GM21423 (cell line): ENCODE measurements around the gene GTF3C1.

Experiments
- ATAC-seq: cut with Tn5 transposase; IDR thresholded peaks from one replicate; pipeline ENCODE4 v1.9.1; 2021; ENCODE audit warnings: mild to moderate bottlenecking, moderate library complexity; ENCODE audit not compliant: unreplicated experiment

Gene GTF3C1

GRCh38 chr16:27491894-27492587 is 57.7 kb downstream of the GTF3C1 start:
- no peak for ATAC-seq

GRCh38 chr16:27489906-27490305 is 59.8 kb downstream of the GTF3C1 start:
- ATAC-seq: no peak

DNA sequence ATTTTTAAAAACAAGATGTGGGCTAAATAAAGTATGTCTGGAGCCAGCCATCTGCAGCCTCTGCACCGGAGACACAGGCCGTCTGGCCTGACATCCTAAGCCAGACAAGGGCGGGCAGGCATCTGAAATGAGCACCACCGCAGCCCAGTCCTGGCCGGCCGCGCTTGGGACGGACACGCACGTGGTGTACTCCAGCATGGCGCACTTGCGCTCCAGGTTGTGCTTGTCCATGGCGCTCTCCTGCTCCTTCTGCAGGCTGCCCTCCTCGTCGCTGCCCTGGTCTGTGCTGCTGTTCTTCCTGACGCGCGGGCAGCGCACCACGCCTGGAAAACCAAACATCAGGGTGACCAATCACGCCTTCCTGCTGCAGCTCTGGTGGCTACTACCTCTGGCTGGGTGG is 60.3 kb downstream of the GTF3C1 start:
- no peak for ATAC-seq

- ATAC-seq: no peak
Measured at GRCh38 chr16:27486760-27487159, 63.0 kb downstream of the GTF3C1 start.

GRCh38 chr16:27486344-27486743 is 63.4 kb downstream of the GTF3C1 start:
- ATAC-seq: no peak

- no peak for ATAC-seq
Measured at GRCh38 chr16:27485811-27486210, 63.9 kb downstream of the GTF3C1 start.

- ATAC-seq: no peak
Measured at GRCh38 chr16:27485126-27485525, 64.6 kb downstream of the GTF3C1 start.

- ATAC-seq: no peak
Measured at GRCh38 chr16:27483624-27484023, 66.1 kb downstream of the GTF3C1 start.

DNA sequence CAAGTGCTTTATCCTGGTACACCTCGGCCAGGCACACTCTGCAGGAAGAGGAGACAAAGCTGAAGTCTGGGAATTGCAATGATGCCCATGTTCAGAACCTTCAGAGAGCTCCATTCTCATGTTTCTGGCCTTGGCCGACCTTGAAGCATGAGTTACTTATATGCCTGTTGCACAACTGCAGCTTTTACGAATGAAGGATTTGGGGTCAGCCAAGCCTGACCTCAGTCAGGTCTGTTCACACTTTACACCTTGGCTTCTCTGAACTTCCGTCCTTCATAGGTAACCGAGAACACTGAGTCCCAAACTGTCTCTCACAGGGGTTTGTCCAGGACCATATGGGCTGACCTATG is 66.7 kb downstream of the GTF3C1 start:
- no peak for ATAC-seq

DNA sequence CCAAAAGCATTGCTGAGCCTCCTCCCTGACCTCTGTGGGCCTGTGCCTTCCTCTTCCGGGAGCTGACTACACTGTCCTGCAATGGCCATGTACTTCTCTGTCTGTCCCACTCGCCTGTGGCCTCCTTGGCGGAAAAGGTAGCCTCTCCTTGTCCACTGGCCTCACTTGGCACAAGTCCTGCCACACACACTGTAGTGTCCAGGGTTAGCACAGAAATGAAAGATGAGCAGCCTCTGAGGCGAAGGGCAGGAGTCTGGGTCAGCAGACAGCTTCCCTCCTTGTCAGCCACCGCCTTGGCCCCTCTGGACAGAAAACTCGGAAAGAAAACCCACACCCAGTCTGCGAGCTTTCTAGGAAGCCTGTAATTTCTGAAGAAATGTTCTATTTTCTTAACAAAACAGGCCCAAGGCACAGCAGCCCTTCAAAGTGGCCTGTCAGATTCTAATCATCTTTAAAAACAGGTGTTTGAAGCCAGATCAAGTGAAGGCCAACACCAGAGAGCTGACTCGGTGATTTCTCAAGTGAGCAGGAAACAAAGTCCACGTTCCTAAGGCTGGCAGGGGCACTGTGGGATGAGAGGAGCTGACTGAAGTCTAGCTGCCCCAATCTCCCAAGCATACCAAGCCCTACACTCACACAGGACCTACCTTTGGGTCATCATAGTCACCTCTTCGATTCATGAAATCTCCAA is 67.2 kb downstream of the GTF3C1 start:
- no peak for ATAC-seq

DNA sequence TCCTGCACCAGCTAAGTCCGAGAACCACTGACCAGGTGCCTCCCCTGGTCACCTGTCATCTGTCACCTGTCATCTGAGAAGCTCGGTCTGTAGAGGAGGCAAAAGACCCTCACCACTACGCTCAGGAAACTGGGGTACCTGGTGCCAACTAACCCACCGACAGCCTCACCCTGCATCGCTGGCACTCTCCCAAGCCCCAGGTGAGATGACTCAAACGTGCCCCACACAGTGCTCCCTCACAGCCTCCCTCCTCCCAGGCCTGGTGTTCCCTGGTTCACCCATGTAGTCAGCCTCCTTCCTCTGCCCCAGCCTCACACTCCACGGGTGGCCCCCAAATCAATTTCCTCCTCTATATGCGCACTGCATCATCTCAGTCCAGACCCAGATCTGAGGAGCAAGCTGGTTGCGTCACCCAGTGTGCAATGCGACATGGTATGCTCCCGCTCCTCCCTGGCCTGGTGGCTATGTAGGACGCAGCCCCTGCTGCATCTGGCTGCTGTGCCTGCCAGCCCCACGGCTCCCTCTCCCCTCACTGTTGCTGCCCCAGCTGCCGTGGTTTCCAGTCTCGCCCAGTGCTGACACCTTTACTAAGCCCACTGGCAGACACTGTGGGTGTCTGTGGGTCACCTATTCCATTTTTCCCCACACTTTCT is 68.3 kb downstream of the GTF3C1 start:
- no peak for ATAC-seq

DNA sequence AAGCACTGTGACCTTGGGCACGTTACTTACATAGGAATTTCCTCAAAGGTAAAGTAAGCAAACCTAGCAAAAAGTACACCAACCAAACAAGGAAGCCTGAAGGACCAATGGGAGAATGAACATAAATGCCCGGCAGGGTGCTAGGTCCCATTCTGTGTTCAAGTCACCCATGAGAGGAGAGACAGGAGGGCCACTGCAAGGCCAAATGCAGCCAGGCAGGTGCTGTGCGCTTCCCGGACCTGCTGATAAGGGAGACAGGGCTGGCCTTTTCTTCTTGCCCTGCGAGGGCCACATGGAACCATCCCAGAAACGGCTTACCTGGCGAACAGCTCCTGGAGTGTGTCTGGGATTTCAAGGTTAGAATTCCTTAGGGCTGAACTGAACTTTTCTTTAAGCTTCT is 69.0 kb downstream of the GTF3C1 start:
- ATAC-seq: no peak

GRCh38 chr16:27476240-27476639 is 73.5 kb downstream of the GTF3C1 start:
- no peak for ATAC-seq

- no peak for ATAC-seq
Measured at GRCh38 chr16:27475561-27475960, 74.2 kb downstream of the GTF3C1 start.

DNA sequence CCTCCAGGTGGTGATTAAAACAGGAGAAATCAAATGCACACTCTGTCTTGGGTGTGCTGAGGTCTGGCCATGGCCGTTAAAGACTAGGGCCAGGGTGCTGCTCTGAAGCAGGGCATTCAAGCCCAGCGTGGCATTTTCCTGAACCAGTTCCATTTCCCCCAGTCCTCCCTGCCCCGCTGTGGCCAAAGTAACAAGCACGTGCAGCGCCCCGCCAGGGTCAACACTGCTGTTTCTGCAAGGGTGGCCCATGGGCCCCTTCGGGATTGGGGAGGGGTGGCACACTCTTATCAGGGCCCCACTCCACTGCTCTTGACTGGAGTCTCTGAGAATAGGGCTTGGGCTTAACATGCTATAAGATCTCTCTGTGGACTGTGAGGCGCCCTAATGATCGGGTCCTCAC is 74.8 kb downstream of the GTF3C1 start:
- no peak for ATAC-seq

GRCh38 chr16:27474041-27474440 is 75.7 kb downstream of the GTF3C1 start:
- ATAC-seq: no peak

DNA sequence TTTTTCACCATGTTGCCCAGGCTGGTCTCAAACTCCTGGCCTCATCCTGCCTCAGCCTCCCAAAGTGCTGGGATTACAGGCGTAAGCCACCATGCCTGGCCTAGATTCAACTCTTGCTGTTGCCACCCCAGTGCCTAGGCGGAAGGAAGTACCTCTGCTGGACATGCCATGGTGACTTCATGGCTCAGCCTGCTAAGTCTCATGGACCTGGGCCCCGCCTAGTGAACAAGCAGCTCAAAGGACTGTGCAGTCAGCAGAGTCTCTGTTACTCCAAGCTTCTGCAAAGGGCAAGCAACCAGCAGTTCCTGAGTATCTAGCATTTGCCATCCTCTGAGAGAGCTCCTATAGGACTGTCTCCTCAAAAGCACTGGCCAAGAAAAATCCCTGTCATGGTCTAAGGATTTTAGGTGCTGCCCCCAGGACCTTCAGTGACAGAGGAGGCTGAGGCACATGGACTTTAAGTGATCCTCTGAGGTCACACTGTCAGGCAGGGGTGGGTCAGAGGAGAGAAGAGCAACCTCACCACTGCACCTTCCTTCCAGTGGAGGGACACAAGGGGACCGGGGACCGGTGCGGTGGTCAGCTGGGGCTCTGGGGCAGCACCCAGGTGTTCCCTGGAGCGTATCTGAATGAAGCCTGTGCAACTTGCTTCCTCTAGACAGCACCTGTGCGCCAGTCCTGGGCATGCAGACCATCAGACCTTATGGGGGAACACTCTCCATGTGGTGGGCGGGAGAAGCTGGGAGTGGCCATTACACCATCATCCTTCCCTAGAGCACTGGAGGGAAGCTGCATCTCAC is 76.4 kb downstream of the GTF3C1 start:
- no peak for ATAC-seq

GRCh38 chr16:27472091-27473020 is 77.4 kb downstream of the GTF3C1 start:
- ATAC-seq: no peak

DNA sequence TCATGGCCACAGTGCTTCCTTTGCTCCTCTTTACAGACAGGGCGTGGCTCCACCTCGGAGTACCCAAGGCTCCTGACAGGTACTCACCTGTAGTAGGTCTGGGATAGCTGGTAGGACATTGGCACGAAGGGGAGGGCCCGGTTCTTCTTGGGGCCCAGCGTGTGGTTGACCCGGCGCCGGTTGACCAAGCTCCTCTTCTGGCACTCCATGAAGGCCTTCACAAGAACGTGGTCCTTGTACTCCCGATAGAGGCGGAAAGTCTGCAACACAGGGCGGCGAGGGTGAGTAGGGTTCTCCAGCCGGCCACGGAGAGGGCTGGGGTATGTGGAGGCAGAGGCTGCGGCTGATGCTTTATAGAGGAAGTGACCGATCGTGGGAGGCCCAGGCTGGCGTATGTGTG is 78.1 kb downstream of the GTF3C1 start:
- no peak for ATAC-seq
